WERI-Rb-1 (cell line): ENCODE results near the gene ARMC7.
"Not testable (repeated sequence)": the region's sequence is repeated elsewhere in the genome, so short reads cannot be mapped to it uniquely, and the experiment has no call there.

Source experiments
- DNase-seq: peaks from one replicate; pipeline ENCODE4 v3.0.0-alpha.2; 2020
- H3K27ac ChIP-seq: fragments of 250-450 bp; sonication (Bioruptor Pico); 2 replicates; pipeline ENCODE4 v1.5.1; 2020; ENCODE audit warnings: mild to moderate bottlenecking, moderate library complexity
- H3K27me3 ChIP-seq: fragments of 250-450 bp; sonication (Bioruptor Pico); 2 replicates; pipeline ENCODE4 v1.5.1; 2021; ENCODE audit warnings: mild to moderate bottlenecking, low read depth, moderate library complexity; ENCODE audit not compliant: insufficient read depth, severe bottlenecking
- H3K36me3 ChIP-seq: fragments of 250-450 bp; sonication (Bioruptor Pico); 2 replicates; pipeline ENCODE4 v1.5.1; 2020; ENCODE audit warnings: mild to moderate bottlenecking, moderate library complexity
- H3K4me3 ChIP-seq: 2 replicates; pipeline ENCODE4 v1.5.1; 2011; ENCODE audit warnings: low read depth, mild to moderate bottlenecking, control low read depth, low read length
- H3K9me3 ChIP-seq: fragments of 250-450 bp; sonication (Bioruptor Pico); 2 replicates; pipeline ENCODE4 v1.5.1; 2021; ENCODE audit warnings: mild to moderate bottlenecking, moderate library complexity; ENCODE audit not compliant: severe bottlenecking
- TF ChIP-seq, protein P1 (sequence below): IDR thresholded peaks from 2 replicates; pipeline ENCODE4 v1.5.1; 2011; ENCODE audit warnings: low read depth, mild to moderate bottlenecking, control low read depth, inconsistent platforms, low read length

ARMC7 gene

GRCh38 chr17:75155191-75155601 lies 45.4 kb downstream of the ARMC7 start:
- DNase-seq, result no peak
- peak overlapping the region; percentile 55 for H3K27ac ChIP-seq
- H3K36me3 ChIP-seq, result peaks cover 54% of the 10 kb centered on the region
- no peaks in the 10 kb centered on the region for H3K9me3 ChIP-seq
- no peaks in the 10 kb centered on the region for H3K27me3 ChIP-seq
- TF ChIP-seq, protein P1, sequence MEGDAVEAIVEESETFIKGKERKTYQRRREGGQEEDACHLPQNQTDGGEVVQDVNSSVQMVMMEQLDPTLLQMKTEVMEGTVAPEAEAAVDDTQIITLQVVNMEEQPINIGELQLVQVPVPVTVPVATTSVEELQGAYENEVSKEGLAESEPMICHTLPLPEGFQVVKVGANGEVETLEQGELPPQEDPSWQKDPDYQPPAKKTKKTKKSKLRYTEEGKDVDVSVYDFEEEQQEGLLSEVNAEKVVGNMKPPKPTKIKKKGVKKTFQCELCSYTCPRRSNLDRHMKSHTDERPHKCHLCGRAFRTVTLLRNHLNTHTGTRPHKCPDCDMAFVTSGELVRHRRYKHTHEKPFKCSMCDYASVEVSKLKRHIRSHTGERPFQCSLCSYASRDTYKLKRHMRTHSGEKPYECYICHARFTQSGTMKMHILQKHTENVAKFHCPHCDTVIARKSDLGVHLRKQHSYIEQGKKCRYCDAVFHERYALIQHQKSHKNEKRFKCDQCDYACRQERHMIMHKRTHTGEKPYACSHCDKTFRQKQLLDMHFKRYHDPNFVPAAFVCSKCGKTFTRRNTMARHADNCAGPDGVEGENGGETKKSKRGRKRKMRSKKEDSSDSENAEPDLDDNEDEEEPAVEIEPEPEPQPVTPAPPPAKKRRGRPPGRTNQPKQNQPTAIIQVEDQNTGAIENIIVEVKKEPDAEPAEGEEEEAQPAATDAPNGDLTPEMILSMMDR, result no peak
- H3K4me3 ChIP-seq, result no peak overlapping the region; the same call in 1 of the 2 replicates

GRCh38 chr17:75158480-75158879 lies 48.7 kb downstream of the ARMC7 start:
- H3K27ac ChIP-seq, H3K27me3 ChIP-seq: not testable (repeated sequence)

DNA sequence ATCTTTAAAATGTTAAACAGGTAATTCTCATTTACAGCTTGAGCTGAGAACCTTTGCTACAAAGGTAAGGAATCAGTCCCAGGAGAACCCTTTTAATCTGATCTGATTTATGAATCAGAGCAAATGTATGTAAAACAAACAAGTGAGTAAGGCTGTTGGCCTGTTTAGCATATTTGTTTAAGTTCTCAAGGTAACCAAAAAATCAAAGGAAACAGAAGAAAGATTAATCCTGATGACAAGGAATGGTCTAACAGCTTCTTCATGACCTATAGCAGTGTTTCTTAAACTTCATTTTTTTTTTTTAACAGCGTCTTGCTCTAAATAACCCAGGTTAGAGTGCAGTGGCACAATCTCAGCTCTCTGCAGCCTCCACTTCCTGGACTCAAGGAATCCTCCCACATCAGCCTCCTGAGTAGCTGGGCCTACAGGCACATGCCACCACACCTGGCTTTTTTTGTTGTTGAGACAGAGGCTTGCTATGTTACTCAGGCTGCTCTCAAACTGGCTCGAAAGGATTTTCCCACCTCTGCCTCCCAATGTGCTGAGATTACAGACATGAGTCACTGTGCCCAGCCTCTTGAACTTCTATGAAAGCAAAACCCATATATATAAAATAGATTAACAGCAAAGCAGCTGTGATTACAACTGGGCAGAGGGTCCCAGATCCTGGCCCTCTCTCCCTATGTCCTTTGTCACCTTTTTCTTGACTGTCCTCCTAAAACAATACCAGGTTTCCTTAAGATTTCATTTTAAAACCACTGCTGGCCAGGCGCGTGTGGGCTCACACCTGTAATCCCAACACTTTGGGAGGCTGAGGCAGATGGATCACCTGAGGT lies 49.6 kb downstream of the ARMC7 start:
- no peaks in the 10 kb centered on the region for H3K27me3 ChIP-seq
- TF ChIP-seq, protein P1, result no peak
- peaks cover 66% of the 10 kb centered on the region for H3K36me3 ChIP-seq
- no peak overlapping the region for H3K27ac ChIP-seq
- no peak overlapping the region for H3K4me3 ChIP-seq
- no peak for DNase-seq
- no peaks in the 10 kb centered on the region for H3K9me3 ChIP-seq

More at GRCh38 chr17:75158480-75158879, 48.7 kb downstream of the ARMC7 start:
- not testable (repeated sequence) for DNase-seq, H3K4me3 ChIP-seq, H3K9me3 ChIP-seq
- H3K36me3 ChIP-seq, result peaks cover 59% of the 10 kb centered on the region

DNA sequence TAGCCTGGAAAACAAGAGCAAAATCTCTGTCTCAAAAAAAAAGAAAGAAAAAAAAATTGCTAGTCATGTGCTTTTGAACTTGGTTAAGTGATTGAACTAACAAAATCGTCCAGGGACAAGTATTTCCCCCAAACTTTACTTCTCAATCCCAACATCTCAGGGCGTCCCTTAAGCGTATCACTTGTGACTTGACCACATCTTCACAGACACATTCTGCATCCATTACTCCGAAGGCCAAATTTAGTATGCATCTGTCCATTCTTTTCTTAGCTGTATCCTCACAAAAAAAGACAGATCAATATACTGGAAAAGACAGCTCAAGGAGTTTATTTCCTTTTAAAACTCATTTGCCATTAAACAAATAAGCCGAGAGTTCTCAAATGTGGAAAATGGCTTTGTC lies 50.4 kb downstream of the ARMC7 start:
- Histone ChIP-seq H3K27ac (no peak overlapping the region), H3K36me3 (peaks cover 74% of the 10 kb centered on the region), H3K9me3 (no peaks in the 10 kb centered on the region), H3K27me3 (no peaks in the 10 kb centered on the region), H3K4me3 (no peak overlapping the region)
- TF ChIP-seq, protein P1, result no peak
- no peak for DNase-seq

- Histone ChIP-seq H3K9me3 (no peaks in the 10 kb centered on the region), H3K4me3 (no peak overlapping the region), H3K36me3 (peaks cover 86% of the 10 kb centered on the region), H3K27ac (no peak overlapping the region), H3K27me3 (no peaks in the 10 kb centered on the region)
- no peak for DNase-seq
- TF ChIP-seq, protein P1, result no peak
Observed at GRCh38 chr17:75163074-75163473, 53.3 kb downstream of the ARMC7 start.

DNA sequence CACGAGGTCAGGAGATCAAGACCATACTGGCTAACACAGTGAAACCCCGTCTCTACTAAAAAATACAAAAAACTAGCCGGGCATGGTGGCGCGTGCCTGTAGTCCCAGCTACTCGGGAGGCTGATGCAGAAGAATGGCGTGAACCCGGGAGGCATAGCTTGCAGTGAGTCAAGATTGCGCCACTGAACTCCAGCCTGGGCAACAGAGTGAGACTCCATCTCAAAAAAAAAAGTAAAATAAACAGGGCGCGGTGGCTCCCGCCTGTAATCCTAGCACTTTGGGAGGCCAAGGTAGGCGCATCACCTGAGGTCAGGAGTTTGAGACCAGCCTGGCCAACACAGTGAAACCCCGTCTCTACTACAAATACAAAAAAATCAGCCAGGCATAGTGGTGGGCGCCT lies 54.8 kb downstream of the ARMC7 start:
- not testable (repeated sequence) for H3K27ac ChIP-seq, H3K4me3 ChIP-seq, H3K9me3 ChIP-seq

DNA sequence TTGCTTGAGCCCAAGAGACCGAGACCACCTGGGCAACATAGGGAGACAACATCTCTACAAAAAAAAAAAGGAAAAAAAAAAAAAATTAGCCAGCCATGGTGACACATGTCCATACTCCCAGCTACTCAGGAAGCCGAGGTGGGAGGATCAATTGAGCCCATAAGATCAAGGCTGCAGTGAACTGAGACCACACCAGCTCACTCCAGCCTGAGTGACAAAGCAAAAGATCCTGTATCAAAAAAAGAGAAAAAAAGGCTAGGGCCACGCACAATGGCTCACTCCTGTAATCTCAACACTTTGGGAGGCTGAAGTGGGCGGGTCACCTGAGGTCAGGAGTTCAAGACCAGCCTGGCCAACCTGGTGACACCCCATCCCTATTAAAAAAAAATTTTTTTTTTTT lies 59.2 kb downstream of the ARMC7 start:
- H3K27ac ChIP-seq, result no peak overlapping the region
- TF ChIP-seq, protein P1, result no peak
- H3K9me3 ChIP-seq, result no peaks in the 10 kb centered on the region
- H3K36me3 ChIP-seq, result peaks cover 97% of the 10 kb centered on the region
- H3K4me3 ChIP-seq, result no peak overlapping the region
- no peak for DNase-seq
- H3K27me3 ChIP-seq, result no peaks in the 10 kb centered on the region

More for the DNA sequence above, 54.8 kb downstream of the ARMC7 start:
- not testable (repeated sequence) for H3K27me3 ChIP-seq, DNase-seq
- peaks cover 88% of the 10 kb centered on the region for H3K36me3 ChIP-seq
